ENCODE results near the gene ADGRB2.
A peak's percentile ranks its signal among the peaks of the same experiment; 100 is the strongest.

Gene ADGRB2

GRCh38 chr1:31787786-31788137, 23.6 kb upstream of the ADGRB2 start:
- peak overlapping the region; percentile 74 for H3K4me3 ChIP-seq (ENCODE audit: low read depth, low read length)
- no peaks in the 10 kb centered on the region for H3K27me3 ChIP-seq (ENCODE audit: control insufficient read depth, insufficient read depth, low read length)
- no peaks in the 10 kb centered on the region for H3K36me3 ChIP-seq (ENCODE audit: control insufficient read depth, insufficient read depth, low read length)
- H3K27ac ChIP-seq (ENCODE audit: low read depth, low read length) = peak overlapping the region; percentile 91
- no peaks in the 10 kb centered on the region for H3K9me3 ChIP-seq (ENCODE audit: control insufficient read depth, insufficient read depth, low read length)
- peaks cover 18% of the 10 kb centered on the region for H3K4me1 ChIP-seq (ENCODE audit: control insufficient read depth, insufficient read depth, low read length)
- H3K9ac ChIP-seq (ENCODE audit: low read depth, low read length) = no peak overlapping the region

GRCh38 chr1:31787261-31787660, 23.1 kb upstream of the ADGRB2 start:
- no peaks in the 10 kb centered on the region for H3K9me3 ChIP-seq (ENCODE audit: control insufficient read depth, insufficient read depth, low read length)
- peaks cover 23% of the 10 kb centered on the region for H3K4me1 ChIP-seq (ENCODE audit: control insufficient read depth, insufficient read depth, low read length)
- H3K27me3 ChIP-seq (ENCODE audit: control insufficient read depth, insufficient read depth, low read length) = no peaks in the 10 kb centered on the region
- H3K9ac ChIP-seq (ENCODE audit: low read depth, low read length) = no peak overlapping the region
- H3K36me3 ChIP-seq (ENCODE audit: control insufficient read depth, insufficient read depth, low read length) = no peaks in the 10 kb centered on the region
- H3K4me3 ChIP-seq (ENCODE audit: low read depth, low read length) = no peak overlapping the region
- no peak overlapping the region for H3K27ac ChIP-seq (ENCODE audit: low read depth, low read length)

GRCh38 chr1:31786366-31787060, 22.4 kb upstream of the ADGRB2 start:
- H3K4me3 ChIP-seq (ENCODE audit: low read depth, low read length) = no peak overlapping the region
- H3K36me3 ChIP-seq (ENCODE audit: control insufficient read depth, insufficient read depth, low read length) = no peaks in the 10 kb centered on the region
- peaks cover 28% of the 10 kb centered on the region for H3K4me1 ChIP-seq (ENCODE audit: control insufficient read depth, insufficient read depth, low read length)
- no peak overlapping the region for H3K9ac ChIP-seq (ENCODE audit: low read depth, low read length)
- no peak overlapping the region for H3K27ac ChIP-seq (ENCODE audit: low read depth, low read length)
- H3K9me3 ChIP-seq (ENCODE audit: control insufficient read depth, insufficient read depth, low read length) = no peaks in the 10 kb centered on the region
- no peaks in the 10 kb centered on the region for H3K27me3 ChIP-seq (ENCODE audit: control insufficient read depth, insufficient read depth, low read length)

GRCh38 chr1:31785947-31786290, 21.8 kb upstream of the ADGRB2 start:
- Histone ChIP-seq H3K9ac (ENCODE audit: low read depth, low read length) (no peak overlapping the region), H3K27ac (ENCODE audit: low read depth, low read length) (no peak overlapping the region), H3K4me3 (ENCODE audit: low read depth, low read length) (no peak overlapping the region), H3K27me3 (ENCODE audit: control insufficient read depth, insufficient read depth, low read length) (no peaks in the 10 kb centered on the region), H3K4me1 (ENCODE audit: control insufficient read depth, insufficient read depth, low read length) (peaks cover 34% of the 10 kb centered on the region), H3K9me3 (ENCODE audit: control insufficient read depth, insufficient read depth, low read length) (no peaks in the 10 kb centered on the region), H3K36me3 (ENCODE audit: control insufficient read depth, insufficient read depth, low read length) (no peaks in the 10 kb centered on the region)

- H3K9ac ChIP-seq (ENCODE audit: low read depth, low read length) = no peak overlapping the region
- H3K4me3 ChIP-seq (ENCODE audit: low read depth, low read length) = no peak overlapping the region
- no peaks in the 10 kb centered on the region for H3K36me3 ChIP-seq (ENCODE audit: control insufficient read depth, insufficient read depth, low read length)
- peaks cover 35% of the 10 kb centered on the region for H3K4me1 ChIP-seq (ENCODE audit: control insufficient read depth, insufficient read depth, low read length)
- no peaks in the 10 kb centered on the region for H3K9me3 ChIP-seq (ENCODE audit: control insufficient read depth, insufficient read depth, low read length)
- no peak overlapping the region for H3K27ac ChIP-seq (ENCODE audit: low read depth, low read length)
- H3K27me3 ChIP-seq (ENCODE audit: control insufficient read depth, insufficient read depth, low read length) = no peaks in the 10 kb centered on the region
Measured at GRCh38 chr1:31785020-31785946, 21.1 kb upstream of the ADGRB2 start.

GRCh38 chr1:31784356-31785019, 20.3 kb upstream of the ADGRB2 start:
- H3K27me3 ChIP-seq (ENCODE audit: control insufficient read depth, insufficient read depth, low read length) = no peaks in the 10 kb centered on the region
- H3K36me3 ChIP-seq (ENCODE audit: control insufficient read depth, insufficient read depth, low read length) = no peaks in the 10 kb centered on the region
- no peak overlapping the region for H3K27ac ChIP-seq (ENCODE audit: low read depth, low read length)
- no peak overlapping the region for H3K9ac ChIP-seq (ENCODE audit: low read depth, low read length)
- H3K9me3 ChIP-seq (ENCODE audit: control insufficient read depth, insufficient read depth, low read length) = no peaks in the 10 kb centered on the region
- H3K4me3 ChIP-seq (ENCODE audit: low read depth, low read length) = no peak overlapping the region
- H3K4me1 ChIP-seq (ENCODE audit: control insufficient read depth, insufficient read depth, low read length) = peaks cover 34% of the 10 kb centered on the region

GRCh38 chr1:31783846-31784245, 19.7 kb upstream of the ADGRB2 start:
- Histone ChIP-seq H3K9me3 (ENCODE audit: control insufficient read depth, insufficient read depth, low read length) (no peaks in the 10 kb centered on the region), H3K36me3 (ENCODE audit: control insufficient read depth, insufficient read depth, low read length) (no peaks in the 10 kb centered on the region), H3K27ac (ENCODE audit: low read depth, low read length) (no peak overlapping the region), H3K9ac (ENCODE audit: low read depth, low read length) (no peak overlapping the region), H3K27me3 (ENCODE audit: control insufficient read depth, insufficient read depth, low read length) (no peaks in the 10 kb centered on the region), H3K4me3 (ENCODE audit: low read depth, low read length) (no peak overlapping the region), H3K4me1 (ENCODE audit: control insufficient read depth, insufficient read depth, low read length) (peaks cover 31% of the 10 kb centered on the region)

GRCh38 chr1:31782421-31783410, 18.6 kb upstream of the ADGRB2 start:
- H3K9me3 ChIP-seq (ENCODE audit: control insufficient read depth, insufficient read depth, low read length) = no peaks in the 10 kb centered on the region
- no peaks in the 10 kb centered on the region; the same call in 1 of the 2 replicates for H3K27me3 ChIP-seq (ENCODE audit: control insufficient read depth, insufficient read depth, low read length)
- H3K27ac ChIP-seq (ENCODE audit: low read depth, low read length) = peak overlapping the region; percentile 73
- H3K9ac ChIP-seq (ENCODE audit: low read depth, low read length) = no peak overlapping the region; the same call in 1 of the 2 replicates
- H3K4me3 ChIP-seq (ENCODE audit: low read depth, low read length) = peak overlapping the region; percentile 7
- peaks cover 27% of the 10 kb centered on the region for H3K4me1 ChIP-seq (ENCODE audit: control insufficient read depth, insufficient read depth, low read length)
- H3K36me3 ChIP-seq (ENCODE audit: control insufficient read depth, insufficient read depth, low read length) = no peaks in the 10 kb centered on the region

GRCh38 chr1:31781756-31782371, 17.7 kb upstream of the ADGRB2 start:
- Histone ChIP-seq H3K9me3 (ENCODE audit: control insufficient read depth, insufficient read depth, low read length) (no peaks in the 10 kb centered on the region), H3K4me3 (ENCODE audit: low read depth, low read length) (no peak overlapping the region), H3K9ac (ENCODE audit: low read depth, low read length) (no peak overlapping the region), H3K36me3 (ENCODE audit: control insufficient read depth, insufficient read depth, low read length) (no peaks in the 10 kb centered on the region), H3K27me3 (ENCODE audit: control insufficient read depth, insufficient read depth, low read length) (no peaks in the 10 kb centered on the region; the same call in 1 of the 2 replicates), H3K27ac (ENCODE audit: low read depth, low read length) (peak overlapping the region; percentile 73), H3K4me1 (ENCODE audit: control insufficient read depth, insufficient read depth, low read length) (peaks cover 24% of the 10 kb centered on the region)
